NCI-H1092 (cell line): ENCODE data around the gene TARP.

Experiments
- DNase-seq: peaks from one replicate; lab custom pipeline; 2025; lab: John Stamatoyannopoulos, UW

Gene TARP

DNA sequence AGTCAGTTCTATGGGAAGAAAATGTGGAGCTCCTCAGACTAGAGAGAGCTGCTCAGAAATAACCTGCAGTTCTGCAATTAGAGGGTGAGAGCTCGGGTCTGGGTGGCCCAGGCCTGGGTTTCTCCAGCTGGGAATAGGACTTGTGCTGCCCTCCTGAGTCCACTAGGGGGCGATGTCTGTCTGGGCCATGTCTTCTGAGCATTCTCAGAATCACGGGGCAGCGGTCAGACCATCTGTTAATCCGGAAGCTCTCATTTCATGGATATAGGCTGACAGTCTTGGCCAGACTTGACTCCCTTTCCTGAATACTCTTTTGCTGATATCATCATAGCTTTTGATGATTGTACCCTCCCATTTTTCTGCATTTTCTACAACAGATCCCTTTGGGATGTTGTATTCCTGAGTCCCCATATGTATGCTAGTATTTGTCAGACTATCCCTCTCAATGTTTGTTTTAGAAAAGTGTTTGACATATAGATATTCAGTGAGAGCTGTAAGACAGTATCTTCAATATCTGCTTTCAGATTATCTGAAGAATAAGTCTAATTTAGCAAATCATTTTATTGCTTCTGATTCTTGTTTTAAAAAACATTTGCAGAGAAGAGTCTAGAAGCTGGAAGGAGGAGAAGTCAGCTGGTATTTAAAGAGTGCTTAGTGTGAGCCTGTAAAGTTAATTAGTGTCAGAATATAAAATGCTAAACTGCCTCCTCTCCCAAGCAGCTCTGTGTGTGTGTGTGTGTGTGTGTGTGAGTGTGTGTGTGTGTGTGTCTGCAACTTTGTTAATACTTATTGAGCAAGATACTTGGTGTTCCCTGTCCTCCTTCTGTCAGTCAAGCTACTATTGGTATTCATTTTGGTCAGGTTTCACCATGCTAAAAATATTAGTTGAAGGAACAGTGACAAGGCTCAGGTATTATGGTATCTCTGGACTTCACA, 57.4 kb downstream of the TARP start:
- peak; percentile 68 for DNase-seq

DNA sequence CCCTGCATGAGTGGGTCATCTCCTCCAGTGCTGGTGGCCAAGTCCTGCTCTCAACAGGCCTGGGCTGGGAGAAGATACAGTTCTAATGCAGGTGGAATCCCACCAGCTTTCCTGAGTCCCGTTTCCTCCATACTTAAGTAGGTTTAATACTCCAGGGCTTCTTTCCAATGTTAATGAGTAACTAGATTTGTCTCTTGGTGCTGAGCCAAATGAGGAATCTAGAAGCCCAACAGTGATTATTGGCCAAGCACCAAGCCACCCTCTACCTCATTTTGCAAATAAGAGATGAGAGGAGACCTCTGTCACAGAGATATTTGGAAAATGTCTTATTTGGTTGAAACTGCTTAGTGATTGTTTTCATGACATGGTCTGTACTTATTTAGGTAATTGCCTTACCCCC, 58.3 kb downstream of the TARP start:
- no peak for DNase-seq

DNA sequence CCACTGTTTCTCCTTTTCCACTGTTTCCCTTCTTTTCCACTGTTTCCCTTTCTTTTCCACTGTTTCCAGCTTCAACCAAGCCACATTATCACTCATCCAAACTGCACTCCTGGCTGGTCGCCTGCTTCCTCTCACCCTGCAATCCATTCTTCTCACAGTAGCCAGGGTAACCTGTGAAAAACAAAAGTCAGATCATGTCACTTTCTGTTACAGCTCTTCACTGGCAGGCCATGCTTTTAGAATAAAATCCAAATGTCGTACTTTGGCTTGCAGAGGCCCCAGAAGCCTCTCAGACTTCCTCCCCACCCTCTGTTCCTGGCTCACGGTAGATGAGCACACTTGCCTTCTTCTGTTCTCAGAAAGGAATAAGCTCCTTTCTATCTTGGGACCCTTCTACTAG, 61.5 kb downstream of the TARP start:
- no peak for DNase-seq

DNA sequence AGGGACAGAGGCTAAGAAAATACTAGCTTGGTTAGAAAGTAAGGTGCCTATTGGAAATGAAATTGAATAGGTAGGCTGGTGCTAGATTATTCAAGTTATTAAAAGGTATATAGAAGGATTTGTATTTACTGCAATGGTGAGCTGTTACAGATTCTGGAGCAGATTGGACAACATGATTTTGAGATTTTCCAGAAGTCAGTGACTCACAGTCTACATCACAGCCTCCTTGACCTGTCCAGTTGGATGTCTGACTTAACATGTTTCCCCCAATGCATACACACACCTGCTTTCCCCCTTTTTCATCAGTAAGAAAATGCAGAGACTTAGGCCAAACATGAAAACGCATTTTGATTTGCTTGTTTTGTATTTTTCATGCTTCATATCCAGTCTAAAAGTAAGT, 62.0 kb downstream of the TARP start:
- no peak for DNase-seq
